GM19193 (cell line): Measurements from ENCODE around the gene IBTK.

Experiments used
- POLR2A ChIP-seq: IDR thresholded peaks from 4 replicates; pipeline ENCODE4 v1.6.1; 2011; ENCODE audit not compliant: insufficient read depth, insufficient read length; ENCODE audit errors: extremely low read depth

IBTK gene, protein sequence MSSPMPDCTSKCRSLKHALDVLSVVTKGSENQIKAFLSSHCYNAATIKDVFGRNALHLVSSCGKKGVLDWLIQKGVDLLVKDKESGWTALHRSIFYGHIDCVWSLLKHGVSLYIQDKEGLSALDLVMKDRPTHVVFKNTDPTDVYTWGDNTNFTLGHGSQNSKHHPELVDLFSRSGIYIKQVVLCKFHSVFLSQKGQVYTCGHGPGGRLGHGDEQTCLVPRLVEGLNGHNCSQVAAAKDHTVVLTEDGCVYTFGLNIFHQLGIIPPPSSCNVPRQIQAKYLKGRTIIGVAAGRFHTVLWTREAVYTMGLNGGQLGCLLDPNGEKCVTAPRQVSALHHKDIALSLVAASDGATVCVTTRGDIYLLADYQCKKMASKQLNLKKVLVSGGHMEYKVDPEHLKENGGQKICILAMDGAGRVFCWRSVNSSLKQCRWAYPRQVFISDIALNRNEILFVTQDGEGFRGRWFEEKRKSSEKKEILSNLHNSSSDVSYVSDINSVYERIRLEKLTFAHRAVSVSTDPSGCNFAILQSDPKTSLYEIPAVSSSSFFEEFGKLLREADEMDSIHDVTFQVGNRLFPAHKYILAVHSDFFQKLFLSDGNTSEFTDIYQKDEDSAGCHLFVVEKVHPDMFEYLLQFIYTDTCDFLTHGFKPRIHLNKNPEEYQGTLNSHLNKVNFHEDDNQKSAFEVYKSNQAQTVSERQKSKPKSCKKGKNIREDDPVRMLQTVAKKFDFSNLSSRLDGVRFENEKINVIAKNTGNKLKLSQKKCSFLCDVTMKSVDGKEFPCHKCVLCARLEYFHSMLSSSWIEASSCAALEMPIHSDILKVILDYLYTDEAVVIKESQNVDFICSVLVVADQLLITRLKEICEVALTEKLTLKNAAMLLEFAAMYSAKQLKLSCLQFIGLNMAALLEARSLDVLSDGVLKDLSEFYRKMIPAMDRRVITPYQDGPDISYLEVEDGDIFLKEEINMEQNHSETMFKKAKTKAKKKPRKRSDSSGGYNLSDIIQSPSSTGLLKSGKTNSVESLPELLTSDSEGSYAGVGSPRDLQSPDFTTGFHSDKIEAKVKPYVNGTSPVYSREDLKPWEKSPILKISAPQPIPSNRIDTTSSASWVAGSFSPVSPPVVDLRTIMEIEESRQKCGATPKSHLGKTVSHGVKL (N-terminal part only)

DNA sequence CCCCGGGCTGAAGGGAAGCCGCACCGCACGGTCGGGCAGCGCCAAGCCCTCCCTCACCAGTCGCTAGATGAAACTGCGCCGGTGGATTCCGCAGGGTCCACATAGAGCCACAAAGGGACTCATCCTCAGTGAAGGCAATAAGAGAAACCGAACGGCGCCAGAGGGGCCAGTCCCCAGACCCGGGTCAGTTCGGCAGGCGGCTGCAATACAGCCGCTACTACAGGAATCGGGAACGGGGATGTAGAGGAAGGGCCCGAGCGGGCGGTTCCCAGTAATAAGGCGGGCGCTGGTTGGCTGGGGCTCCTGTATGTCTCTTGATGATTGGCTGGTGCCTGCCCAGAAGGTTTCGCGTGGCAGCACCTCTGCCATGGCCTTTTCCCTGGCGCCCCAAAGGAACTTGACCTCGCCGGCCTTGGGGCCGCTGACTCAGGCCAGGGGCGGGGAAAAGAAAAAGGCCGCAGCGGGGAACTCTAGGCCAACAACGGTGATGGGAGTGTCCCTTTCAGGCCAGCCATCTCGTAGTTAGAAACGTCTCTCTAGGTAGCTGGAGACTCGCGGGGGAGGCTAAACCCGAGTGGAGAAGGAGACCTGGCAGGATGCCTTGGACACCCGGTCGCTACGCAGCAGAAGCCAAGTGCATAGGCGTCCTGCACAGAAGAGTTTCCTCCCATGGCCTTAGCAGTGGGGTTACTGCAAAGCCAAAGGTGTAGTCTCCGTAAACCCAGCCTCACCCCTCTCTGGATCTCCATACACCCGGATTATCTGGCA, at the start of gene IBTK:
Gene IBTK (minus strand): TSS at position 240 of the 768 bp plus-strand sequence. CDS start 7,258 bp downstream, outside the sequence.
- peak; percentile 83 for TF ChIP-seq POLR2A

DNA sequence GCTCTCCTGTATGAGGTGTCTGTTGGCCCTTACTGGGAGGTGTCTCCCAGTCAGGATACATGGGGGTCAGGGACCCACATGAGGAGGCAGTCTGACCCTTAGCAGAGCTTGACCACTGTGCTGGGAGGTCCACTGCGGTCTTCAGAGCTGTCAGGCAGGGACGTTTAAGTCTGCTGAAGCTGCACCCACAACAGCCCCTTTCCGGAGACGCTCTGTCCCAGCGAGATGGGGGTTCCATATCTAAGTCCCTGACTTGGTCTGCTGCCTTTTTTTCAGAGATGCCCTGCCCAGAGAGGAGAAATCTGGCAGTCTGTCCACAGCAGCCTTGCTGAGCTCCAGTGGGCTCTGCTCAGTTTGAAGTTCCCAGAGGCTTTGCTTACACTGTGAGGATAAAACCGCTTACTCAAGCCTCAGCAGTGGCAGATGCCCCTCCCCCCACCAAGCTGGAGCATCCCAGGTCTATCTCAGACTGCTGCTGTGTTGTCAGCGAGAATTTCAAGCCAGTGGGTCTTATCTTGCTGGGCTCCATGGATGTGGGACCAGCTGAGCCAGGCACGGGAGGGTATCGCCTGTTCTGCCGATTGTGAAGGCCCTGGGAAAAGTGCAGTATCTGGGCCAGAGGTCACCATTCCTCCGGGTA, 36.3 kb upstream of the IBTK start:
- TF ChIP-seq POLR2A: no peak

DNA sequence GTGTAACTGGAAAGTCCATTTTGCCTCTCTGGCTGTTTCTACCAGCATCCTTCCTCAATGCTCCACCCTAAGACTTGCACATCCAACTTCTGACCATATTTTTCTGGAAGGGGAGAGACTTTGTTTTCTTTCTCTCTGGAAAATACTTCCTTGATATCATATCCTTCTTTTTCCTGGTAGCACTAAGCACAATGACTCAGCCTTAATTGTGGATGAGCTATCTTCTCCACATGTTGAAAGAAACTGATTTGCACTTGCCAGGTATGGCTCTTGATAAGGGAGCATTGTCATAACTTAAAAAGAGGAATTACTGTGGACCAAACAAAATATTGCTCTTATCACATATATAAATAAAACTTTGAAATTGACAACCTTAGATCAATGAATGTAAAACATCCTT, 30.1 kb upstream of the IBTK start:
- TF ChIP-seq POLR2A: no peak

DNA sequence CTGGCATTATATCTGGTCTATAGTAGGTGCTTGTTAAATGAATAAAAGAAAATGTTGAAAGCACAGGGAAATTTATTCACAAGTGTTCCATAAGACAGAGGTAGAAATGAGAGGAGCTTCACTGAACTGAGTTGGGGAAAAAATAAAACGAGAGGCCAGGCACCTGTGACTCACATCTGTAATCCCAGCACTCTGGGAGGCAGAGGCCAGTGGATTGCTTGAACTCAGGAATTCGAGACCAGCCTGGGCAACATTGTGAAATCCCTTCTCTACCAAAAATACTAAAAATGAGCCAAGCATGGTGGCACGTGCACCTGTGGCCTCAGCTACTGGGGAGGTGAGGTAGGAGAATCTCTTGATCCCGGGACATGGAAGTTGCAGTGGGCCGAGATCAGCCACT, 28.1 kb upstream of the IBTK start:
- no peak for TF ChIP-seq POLR2A

DNA sequence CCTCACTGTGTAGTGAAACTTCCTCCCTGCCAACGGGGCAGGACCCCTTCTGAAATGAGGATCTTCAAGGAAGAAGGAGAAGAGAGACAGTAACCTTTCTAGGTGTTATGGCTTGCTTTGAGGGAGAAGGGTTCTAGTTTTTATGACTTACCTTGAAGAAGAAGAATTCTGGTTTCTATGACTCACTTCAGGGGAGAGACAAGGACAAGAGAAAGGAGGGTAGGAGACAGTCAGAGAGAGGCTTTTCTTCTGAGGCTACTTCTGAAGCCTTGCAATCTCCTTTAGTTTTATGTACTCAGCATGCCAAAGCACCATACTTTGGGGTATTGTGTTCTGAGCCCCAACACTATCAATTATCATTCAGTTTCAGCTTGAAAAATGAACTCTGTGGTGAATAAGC, 25.8 kb upstream of the IBTK start:
- no peak for TF ChIP-seq POLR2A

DNA sequence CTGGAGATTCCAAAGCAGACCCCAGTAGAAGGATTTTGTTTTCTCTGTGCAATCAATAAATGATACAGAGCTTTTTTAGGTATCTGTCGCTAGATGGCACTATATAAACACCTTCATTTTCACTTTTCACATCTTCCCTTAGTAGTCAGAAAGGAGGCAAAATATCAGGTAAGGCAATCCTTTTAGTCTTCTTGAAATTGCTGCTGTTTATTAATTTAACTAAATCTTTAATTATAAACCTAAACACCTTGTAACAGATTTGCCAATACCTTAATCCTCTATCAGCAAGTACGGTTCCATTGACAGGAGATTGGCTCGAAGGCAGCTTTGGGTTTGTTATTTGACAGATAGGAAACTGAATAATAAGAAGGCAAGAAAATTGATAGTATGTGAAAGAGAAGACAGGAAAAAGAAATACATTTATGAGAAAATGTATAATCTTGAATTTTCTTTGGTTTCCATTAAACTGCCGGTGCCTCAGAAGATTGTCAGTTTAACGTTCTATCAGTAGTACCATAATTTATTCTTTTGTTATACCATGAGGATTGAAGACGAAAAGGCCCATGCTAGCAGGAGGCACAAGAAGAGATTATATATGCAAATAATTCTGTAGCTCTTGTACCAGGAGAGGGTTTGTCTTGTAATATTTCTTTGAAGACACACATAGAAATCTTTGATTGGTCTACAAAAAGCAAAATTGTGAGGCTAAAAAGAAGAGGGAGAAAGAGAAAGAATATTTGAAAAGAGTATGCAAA, 23.5 kb upstream of the IBTK start:
- no peak for TF ChIP-seq POLR2A

DNA sequence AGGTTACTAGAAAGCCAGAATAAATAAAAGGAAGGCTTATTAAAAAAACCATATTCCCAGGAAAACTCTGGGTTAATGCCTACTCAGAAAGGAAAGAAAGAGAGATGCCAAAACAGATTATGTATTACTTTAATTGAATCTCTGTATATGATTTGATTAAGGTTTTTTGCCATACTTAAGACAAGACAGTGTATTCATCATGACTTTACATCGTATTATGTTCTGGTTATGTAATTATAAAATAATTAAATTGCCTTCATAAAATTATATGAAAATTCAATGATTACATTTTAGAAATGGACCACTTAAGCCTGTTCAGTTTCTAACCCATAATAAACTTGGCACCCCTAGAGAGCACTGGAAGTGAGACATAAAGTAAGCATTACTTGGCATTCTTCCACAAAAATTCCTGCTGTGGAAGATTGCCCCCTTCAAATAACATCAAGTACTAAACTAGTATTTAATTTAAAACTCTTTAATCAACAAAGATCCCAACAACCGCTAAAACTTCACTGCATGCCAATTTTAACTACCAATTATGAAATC, 20.8 kb upstream of the IBTK start:
- TF ChIP-seq POLR2A: no peak

DNA sequence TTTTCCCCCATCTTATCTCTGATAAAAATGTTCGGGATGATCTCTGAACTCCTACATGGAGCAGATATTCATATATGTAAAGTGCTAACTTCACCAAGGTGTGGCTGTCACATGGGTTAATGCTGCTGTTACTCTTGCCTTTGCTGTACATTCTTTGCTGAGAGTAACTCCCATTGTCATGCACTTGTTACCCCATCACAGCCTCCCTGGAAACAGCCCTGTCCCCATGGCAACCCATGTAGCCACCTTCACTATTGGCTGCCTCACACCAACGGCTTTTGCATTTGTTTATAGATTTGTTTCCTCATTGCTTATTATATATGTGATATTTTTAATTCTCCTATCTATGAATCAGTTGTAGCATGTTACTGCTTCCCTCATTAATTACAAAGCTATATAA, 17.3 kb upstream of the IBTK start:
- TF ChIP-seq POLR2A: no peak

DNA sequence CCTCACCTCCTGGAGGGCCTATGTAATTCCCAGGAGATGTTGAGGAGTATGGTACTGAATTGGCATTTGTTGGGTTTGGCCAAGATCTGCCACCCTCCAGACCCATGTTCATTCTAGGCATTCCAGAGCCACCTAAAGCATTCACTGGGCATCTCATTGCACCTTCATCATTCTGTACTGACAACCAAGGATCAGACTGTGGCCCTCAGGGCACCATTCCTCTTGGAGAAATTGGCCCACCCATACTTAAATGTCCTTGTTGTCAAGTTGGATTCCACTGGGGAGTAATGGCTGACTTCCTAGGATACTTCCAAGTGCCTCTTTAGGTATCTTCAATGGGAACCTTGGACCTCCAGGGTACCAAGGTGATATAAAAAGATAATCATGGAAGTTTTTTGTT, 16.8 kb upstream of the IBTK start:
- no peak for TF ChIP-seq POLR2A

DNA sequence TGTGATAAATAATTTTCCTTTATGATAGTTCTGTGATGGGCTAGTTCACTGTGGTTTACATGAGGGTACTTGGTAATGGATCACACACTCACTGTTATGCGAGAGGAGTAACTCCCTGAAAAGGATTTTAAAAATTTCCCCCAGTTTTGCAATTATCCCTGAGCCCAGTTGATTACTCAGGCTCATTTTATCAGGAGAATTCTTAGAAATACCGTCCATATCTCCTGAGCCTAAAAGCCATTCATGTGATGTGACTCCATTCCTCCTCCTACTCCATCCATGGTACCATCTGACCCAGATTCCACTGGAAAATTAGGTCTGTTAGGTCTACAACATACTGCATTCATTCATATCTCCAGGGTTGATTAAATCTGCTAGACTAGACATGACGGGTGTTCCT, 16.4 kb upstream of the IBTK start:
- no peak for TF ChIP-seq POLR2A

DNA sequence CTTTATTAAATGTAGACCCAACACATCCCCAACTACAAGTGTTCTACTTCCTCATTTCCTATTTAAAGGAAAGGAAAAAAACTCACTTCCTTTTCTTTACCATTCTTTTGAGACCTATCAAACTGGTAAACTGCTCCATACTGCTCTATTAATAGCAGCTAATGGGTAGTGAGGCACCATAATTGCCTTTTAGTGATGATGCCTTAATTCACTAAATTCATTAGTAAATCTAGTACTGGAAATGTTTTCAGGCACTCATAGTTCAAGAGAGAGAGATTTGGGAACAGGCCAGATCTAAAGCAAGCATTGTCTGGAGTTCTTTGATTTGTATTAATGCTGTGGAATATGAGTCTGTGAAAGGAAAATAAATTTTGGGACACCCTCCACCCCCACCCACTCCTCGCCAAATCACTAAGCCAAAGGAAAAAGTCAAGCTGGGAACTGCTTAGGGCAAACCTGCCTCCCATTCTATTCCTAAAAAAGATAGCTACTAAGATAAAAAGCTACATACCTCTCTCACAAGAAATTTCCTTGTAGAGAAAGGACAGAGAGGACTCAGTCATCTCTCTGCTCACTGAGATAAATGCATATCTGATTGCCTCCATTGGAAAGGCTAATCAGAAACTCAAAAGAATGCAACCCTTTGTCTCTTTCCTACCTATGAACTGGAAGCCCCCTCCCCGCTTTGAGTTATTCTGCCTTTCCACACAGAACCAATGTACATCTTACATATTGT, 13.6 kb upstream of the IBTK start:
- TF ChIP-seq POLR2A: no peak

DNA sequence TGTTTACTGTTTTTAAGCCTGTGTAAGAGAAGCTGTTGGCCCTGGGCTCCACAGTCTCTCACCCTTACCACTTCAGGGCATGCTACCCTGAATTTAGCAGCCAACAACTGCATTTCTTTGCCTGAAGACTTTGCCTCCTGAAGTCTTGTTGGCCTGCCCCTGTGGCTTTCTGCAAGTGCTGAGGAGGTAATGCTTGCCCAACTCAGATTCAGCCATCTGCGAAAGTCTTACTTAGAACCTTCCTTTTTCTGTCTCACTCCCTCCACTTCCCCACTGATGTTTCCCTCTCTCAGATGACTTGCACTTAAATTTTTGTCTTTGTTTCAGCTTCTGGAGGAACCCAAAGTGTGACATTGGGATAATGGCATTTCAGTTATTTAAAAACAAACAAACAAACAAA, 11.8 kb upstream of the IBTK start:
- no peak for TF ChIP-seq POLR2A
